H9 (cell line): Measurements from ENCODE around the gene C11orf24. TPM values are rescaled to one million over a fixed set of nuclear protein-coding genes. Genes with fewer than 3 reads are reported as not detected.

ENCODE experiments used
- DNase-seq: peaks from one replicate; pipeline ENCODE4 v3.0.0-alpha.2; 2017
- H2AFZ ChIP-seq: one replicate; pipeline ENCODE4 v1.6.1; 2013; ENCODE audit warnings: mild to moderate bottlenecking, low read length, control low read depth, moderate library complexity
- H2AK5ac ChIP-seq: 2 replicates; pipeline ENCODE4 v1.6.1; 2013; ENCODE audit warnings: low read length, control low read depth, mixed read lengths; ENCODE audit not compliant: insufficient read length
- H2BK120ac ChIP-seq: one replicate; pipeline ENCODE4 v1.6.1; 2013; ENCODE audit warnings: low read depth, mild to moderate bottlenecking, low read length, control low read depth, inconsistent platforms; ENCODE audit not compliant: poor library complexity, severe bottlenecking
- H2BK12ac ChIP-seq: 2 replicates; pipeline ENCODE4 v1.6.1; 2013; ENCODE audit warnings: low read length, control low read depth, mixed read lengths, low read depth; ENCODE audit not compliant: insufficient read length
- H2BK15ac ChIP-seq: 2 replicates; pipeline ENCODE4 v1.6.1; 2013; ENCODE audit warnings: low read depth, low read length, control low read depth
- H2BK20ac ChIP-seq: one replicate; pipeline ENCODE4 v1.6.1; 2013; ENCODE audit warnings: low read depth, mild to moderate bottlenecking, low read length, control low read depth, inconsistent platforms; ENCODE audit not compliant: poor library complexity, severe bottlenecking
- H2BK5ac ChIP-seq: 2 replicates; pipeline ENCODE4 v1.6.1; 2013; ENCODE audit warnings: low read length, control low read depth, mixed read lengths; ENCODE audit not compliant: insufficient read length
- H3K14ac ChIP-seq: 2 replicates; pipeline ENCODE4 v1.6.1; 2013; ENCODE audit warnings: low read length, control low read depth; ENCODE audit not compliant: insufficient read depth
- H3K18ac ChIP-seq: 2 replicates; pipeline ENCODE4 v1.6.1; 2013; ENCODE audit warnings: low read depth, mild to moderate bottlenecking, mixed read lengths, low read length, control low read depth; ENCODE audit not compliant: insufficient read length
- H3K23ac ChIP-seq: 2 replicates; pipeline ENCODE4 v1.6.1; 2013; ENCODE audit warnings: low read length, control low read depth, mixed read lengths, low read depth; ENCODE audit not compliant: insufficient read length
- H3K23me2 ChIP-seq: 2 replicates; pipeline ENCODE4 v1.6.1; 2013; ENCODE audit warnings: low read depth, mild to moderate bottlenecking, mixed read lengths, low read length, control low read depth; ENCODE audit not compliant: insufficient read length, poor library complexity, severe bottlenecking
- H3K27ac ChIP-seq: 2 replicates; pipeline ENCODE4 v1.5.1; 2013; ENCODE audit warnings: low read length, control low read depth, mixed read lengths, low read depth; ENCODE audit not compliant: insufficient read length
- H3K27me3 ChIP-seq: 2 replicates; pipeline ENCODE4 v1.6.1; 2013; ENCODE audit warnings: low read length, control low read depth, inconsistent platforms; ENCODE audit not compliant: insufficient read depth
- H3K4ac ChIP-seq: 2 replicates; pipeline ENCODE4 v1.6.1; 2013; ENCODE audit warnings: low read depth, mild to moderate bottlenecking, control low read depth, inconsistent platforms, low read length, moderate library complexity
- H3K4me1 ChIP-seq: 2 replicates; pipeline ENCODE4 v1.6.1; 2013; ENCODE audit warnings: low read length, control low read depth, inconsistent platforms; ENCODE audit not compliant: insufficient read depth
- H3K4me2 ChIP-seq: 2 replicates; pipeline ENCODE4 v1.6.1; 2013; ENCODE audit warnings: low read length, control low read depth, mixed read lengths; ENCODE audit not compliant: insufficient read length, insufficient read depth
- H3K56ac ChIP-seq: 2 replicates; pipeline ENCODE4 v1.6.1; 2013; ENCODE audit warnings: low read depth, mild to moderate bottlenecking, mixed read lengths, low read length, control low read depth; ENCODE audit not compliant: insufficient read length
- H3K79me1 ChIP-seq: 2 replicates; pipeline ENCODE4 v1.6.1; 2013; ENCODE audit warnings: low read depth, mild to moderate bottlenecking, moderate library complexity, low read length, control low read depth, inconsistent platforms; ENCODE audit not compliant: insufficient read depth, poor library complexity, severe bottlenecking
- H3K79me2 ChIP-seq: 2 replicates; pipeline ENCODE4 v1.6.1; 2013; ENCODE audit warnings: low read length, control low read depth, inconsistent platforms; ENCODE audit not compliant: insufficient read depth
- H3K9ac ChIP-seq: 2 replicates; pipeline ENCODE4 v1.6.1; 2013; ENCODE audit warnings: low read length, control low read depth, mixed read lengths; ENCODE audit not compliant: insufficient read length; ENCODE audit errors: extremely low read depth
- H3K9me3 ChIP-seq: one replicate; pipeline ENCODE4 v1.6.1; 2013; ENCODE audit warnings: low read depth, low read length, inconsistent platforms; ENCODE audit not compliant: control insufficient read depth
- H3T11ph ChIP-seq: one replicate; pipeline ENCODE4 v1.6.1; 2013; ENCODE audit warnings: mild to moderate bottlenecking, low read length, control low read depth, inconsistent platforms
- H4K20me1 ChIP-seq: one replicate; pipeline ENCODE4 v1.6.1; 2013; ENCODE audit not compliant: control insufficient read depth, insufficient read length, insufficient read depth
- H4K5ac ChIP-seq: 2 replicates; pipeline ENCODE4 v1.6.1; 2013; ENCODE audit warnings: low read depth, mild to moderate bottlenecking, mixed read lengths, low read length, control low read depth; ENCODE audit not compliant: insufficient read length
- H4K8ac ChIP-seq: replicated peaks from 2 replicates; pipeline ENCODE4 v1.6.1; 2013; ENCODE audit warnings: low read length, control low read depth, mixed read lengths, low read depth; ENCODE audit not compliant: insufficient read length
- H4K91ac ChIP-seq: 2 replicates; pipeline ENCODE4 v1.6.1; 2013; ENCODE audit warnings: low read depth, mild to moderate bottlenecking, moderate library complexity, mixed read lengths, low read length, control low read depth; ENCODE audit not compliant: insufficient read length
- H3K27ac Mint-ChIP-seq, 3 experiments: 2 replicates in 2 of 3; 3 replicates in 1 of 3; pipeline ENCODE4 v1.8.0; 2020 to 2021; ENCODE audit warnings: mixed read lengths in 3 of 3, mild to moderate bottlenecking in 1 of 3, moderate library complexity in 1 of 3
- H3K27me3 Mint-ChIP-seq: 2 replicates; pipeline ENCODE4 v1.8.0; 2021; ENCODE audit warnings: low read depth, mild to moderate bottlenecking, moderate library complexity, mixed read lengths
- H3K36me3 Mint-ChIP-seq, 3 experiments: 2 replicates in 2 of 3; 3 replicates in 1 of 3; pipeline ENCODE4 v1.8.0; 2020 to 2021; ENCODE audit warnings: low read depth in 3 of 3, mixed read lengths in 3 of 3; ENCODE audit not compliant: insufficient read depth in 1 of 3
- H3K4me1 Mint-ChIP-seq, 2 experiments: 2 replicates each; pipeline ENCODE4 v1.8.0; 2020; ENCODE audit warnings: mixed read lengths in 2 of 2
- H3K4me3 Mint-ChIP-seq, 2 experiments: 2 replicates in 1 of 2; 3 replicates in 1 of 2; pipeline ENCODE4 v1.8.0; 2020 to 2021; ENCODE audit warnings: mild to moderate bottlenecking in 2 of 2, mixed read lengths in 2 of 2, moderate library complexity in 1 of 2
- H3K9me3 Mint-ChIP-seq, 2 experiments: 2 replicates in 1 of 2; 3 replicates in 1 of 2; pipeline ENCODE4 v1.8.0; 2020; ENCODE audit warnings: mild to moderate bottlenecking in 2 of 2, mixed read lengths in 2 of 2, moderate library complexity in 1 of 2
- WGBS: extraction: QIAGEN DNeasy Blood & Tissue Kit; methylation state at CpG from one replicate; pipeline ENCODE4 v1.1.7; 2013; ENCODE audit warnings: missing lambda C conversion rate, low lambda C conversion rate, mixed read lengths; ENCODE audit not compliant: insufficient read length; ENCODE audit errors: extremely low coverage; 5-methylcytosine and 5-hydroxymethylcytosine counted together
- total RNA-seq: library from RNA; stranded (reverse); gene quantifications from 2 replicates; pipeline ENCODE4 v1.2.1, GENCODE V29; 2021
- TF ChIP-seq, protein P1 (sequence below): fragments of 200-600 bp; sonication (generic); conservative IDR thresholded peaks from 3 replicates; pipeline ENCODE4 v1.8.0; 2021; ENCODE audit warnings: antibody characterized with exemption, mild to moderate bottlenecking

Gene C11orf24
- total RNA-seq, 1 experiment from 2014 or later, result 46.8 TPM

DNA sequence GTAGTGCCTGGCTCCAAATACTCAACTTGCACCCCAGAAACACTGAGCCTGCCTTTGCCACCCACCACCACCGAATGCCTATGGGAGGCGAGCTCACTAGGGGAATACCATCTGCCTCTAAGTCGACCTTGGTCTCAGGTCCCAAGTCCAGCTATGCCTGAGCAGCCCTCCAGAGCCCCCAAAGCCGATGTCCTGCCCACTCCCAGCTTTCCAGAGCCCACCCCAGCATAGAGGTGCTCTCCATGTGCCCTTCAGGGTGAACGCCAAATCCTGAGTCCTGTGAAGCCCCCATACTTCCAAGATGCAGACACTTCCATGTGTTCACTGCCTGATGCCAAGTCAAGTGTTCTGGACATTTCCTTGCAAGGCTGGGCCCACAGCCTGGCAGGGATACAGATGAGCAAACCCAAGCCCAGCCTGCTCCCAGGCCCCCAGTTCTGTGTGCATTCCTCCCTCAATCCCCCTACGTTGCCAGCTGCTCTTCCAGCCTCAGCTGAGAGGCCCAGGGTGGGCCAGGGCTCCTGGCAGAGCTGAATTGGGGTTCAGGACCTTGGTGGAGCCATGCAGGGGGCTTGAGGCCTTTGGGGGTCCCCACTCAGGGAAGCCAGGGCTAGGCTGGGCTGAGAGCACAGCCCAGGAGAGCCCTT is 56.1 kb downstream of the C11orf24 start:
- H4K20me1 ChIP-seq, result no peaks in the 10 kb centered on the region
- H4K8ac ChIP-seq, result no peak overlapping the region
- H2BK5ac ChIP-seq, result no peak overlapping the region
- no peak overlapping the region for H4K5ac ChIP-seq
- H3K4ac ChIP-seq, result no peak overlapping the region
- H3K79me2 ChIP-seq, result peaks cover 12% of the 10 kb centered on the region; the same call in 1 of the 2 replicates
- no peak overlapping the region for H3K27ac ChIP-seq
- H3K4me3 Mint-ChIP-seq, result peak overlapping the region in 1 of 2 experiments; percentile 76; a peak in 3 of 5 replicates
- DNase-seq, result no peak
- H3K4me2 ChIP-seq, result no peak overlapping the region
- H3K4me1 ChIP-seq, result no peaks in the 10 kb centered on the region
- H3K23me2 ChIP-seq, result peaks cover 6% of the 10 kb centered on the region
- no peak overlapping the region for H3K56ac ChIP-seq
- H2BK12ac ChIP-seq, result no peak overlapping the region
- peaks cover 23 to 28% of the 10 kb centered on the region in 2 experiments for H3K4me1 Mint-ChIP-seq
- H3K79me1 ChIP-seq, result no peaks in the 10 kb centered on the region
- H3K27ac Mint-ChIP-seq, result no peak overlapping the region
- no peak overlapping the region for H2BK20ac ChIP-seq
- H3K9me3 ChIP-seq, result no peaks in the 10 kb centered on the region
- peaks cover 0 to 1% (median 0%) of the 10 kb centered on the region in 3 experiments; a peak in 2 of 7 replicates for H3K36me3 Mint-ChIP-seq
- no peaks in the 10 kb centered on the region for H3K27me3 ChIP-seq
- no peak overlapping the region for H3K14ac ChIP-seq
- WGBS, result no CpG with 5 or more reads among the region's 6 CpGs
- no peak overlapping the region for H3K18ac ChIP-seq
- H3K27me3 Mint-ChIP-seq, result peaks cover 13% of the 10 kb centered on the region
- TF ChIP-seq, protein P1, sequence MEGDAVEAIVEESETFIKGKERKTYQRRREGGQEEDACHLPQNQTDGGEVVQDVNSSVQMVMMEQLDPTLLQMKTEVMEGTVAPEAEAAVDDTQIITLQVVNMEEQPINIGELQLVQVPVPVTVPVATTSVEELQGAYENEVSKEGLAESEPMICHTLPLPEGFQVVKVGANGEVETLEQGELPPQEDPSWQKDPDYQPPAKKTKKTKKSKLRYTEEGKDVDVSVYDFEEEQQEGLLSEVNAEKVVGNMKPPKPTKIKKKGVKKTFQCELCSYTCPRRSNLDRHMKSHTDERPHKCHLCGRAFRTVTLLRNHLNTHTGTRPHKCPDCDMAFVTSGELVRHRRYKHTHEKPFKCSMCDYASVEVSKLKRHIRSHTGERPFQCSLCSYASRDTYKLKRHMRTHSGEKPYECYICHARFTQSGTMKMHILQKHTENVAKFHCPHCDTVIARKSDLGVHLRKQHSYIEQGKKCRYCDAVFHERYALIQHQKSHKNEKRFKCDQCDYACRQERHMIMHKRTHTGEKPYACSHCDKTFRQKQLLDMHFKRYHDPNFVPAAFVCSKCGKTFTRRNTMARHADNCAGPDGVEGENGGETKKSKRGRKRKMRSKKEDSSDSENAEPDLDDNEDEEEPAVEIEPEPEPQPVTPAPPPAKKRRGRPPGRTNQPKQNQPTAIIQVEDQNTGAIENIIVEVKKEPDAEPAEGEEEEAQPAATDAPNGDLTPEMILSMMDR, result no peak
- H4K91ac ChIP-seq, result no peak overlapping the region
- no peak overlapping the region for H3T11ph ChIP-seq
- no peak overlapping the region for H3K23ac ChIP-seq
- H2BK15ac ChIP-seq, result no peak overlapping the region
- H2AFZ ChIP-seq, result no peak overlapping the region
- H2BK120ac ChIP-seq, result no peak overlapping the region
- H3K9me3 Mint-ChIP-seq, result peaks cover 0 to 1% of the 10 kb centered on the region in 2 experiments; a peak in 2 of 5 replicates
- H2AK5ac ChIP-seq, result no peak overlapping the region
- no peak overlapping the region for H3K9ac ChIP-seq
